Hepatocyte (in vitro differentiated cells): ENCODE data around the gene MRPS23. TPM values are rescaled to one million over a fixed set of nuclear protein-coding genes. Genes with fewer than 3 reads are reported as not detected.

Experiments used
- DNase-seq: peaks from one replicate; pipeline ENCODE4 v3.0.0-alpha.2; 2016; ENCODE audit warnings: low spot score
- H2AFZ ChIP-seq: fragments of 200-600 bp; sonication (generic); 2 replicates; pipeline ENCODE4 v1.6.0; 2016; ENCODE audit warnings: antibody characterized with exemption, mild to moderate bottlenecking
- H3K27ac ChIP-seq: fragments of 200-600 bp; sonication (generic); 2 replicates; pipeline ENCODE4 v1.5.1; 2016; ENCODE audit warnings: mild to moderate bottlenecking
- H3K27me3 ChIP-seq: fragments of 200-600 bp; sonication (generic); 2 replicates; pipeline ENCODE4 v1.6.1; 2016
- H3K36me3 ChIP-seq: fragments of 200-600 bp; sonication (generic); replicated peaks from 2 replicates; pipeline ENCODE4 v1.5.1; 2016; ENCODE audit warnings: low read depth; ENCODE audit not compliant: insufficient read depth
- H3K4me1 ChIP-seq: fragments of 200-600 bp; sonication (generic); 2 replicates; pipeline ENCODE4 v1.5.1; 2016; ENCODE audit warnings: mild to moderate bottlenecking, moderate library complexity; ENCODE audit not compliant: insufficient read depth
- H3K4me2 ChIP-seq: fragments of 200-600 bp; sonication (generic); 2 replicates; pipeline ENCODE4 v1.6.0; 2016
- H3K4me3 ChIP-seq: fragments of 200-600 bp; sonication (generic); 2 replicates; pipeline ENCODE4 v1.5.1; 2016; ENCODE audit warnings: mild to moderate bottlenecking
- H3K79me2 ChIP-seq: fragments of 200-600 bp; sonication (generic); 2 replicates; pipeline ENCODE4 v1.6.0; 2017; ENCODE audit warnings: mild to moderate bottlenecking
- H3K9me2 ChIP-seq: fragments of 200-600 bp; sonication (generic); replicated peaks from 2 replicates; pipeline ENCODE4 v1.6.0; 2017; ENCODE audit warnings: mild to moderate bottlenecking; ENCODE audit not compliant: insufficient read depth
- H3K9me3 ChIP-seq: fragments of 200-600 bp; sonication (generic); 2 replicates; pipeline ENCODE4 v1.5.1; 2016; ENCODE audit warnings: low read depth, mild to moderate bottlenecking
- H4K20me1 ChIP-seq: fragments of 200-600 bp; sonication (generic); 2 replicates; pipeline ENCODE4 v1.6.0; 2016; ENCODE audit warnings: mild to moderate bottlenecking; ENCODE audit not compliant: insufficient read depth, poor library complexity, severe bottlenecking
- CTCF ChIP-seq: fragments of 200-600 bp; sonication (generic); IDR thresholded peaks from 2 replicates; pipeline ENCODE4 v1.5.1; 2016; ENCODE audit warnings: antibody characterized with exemption, mild to moderate bottlenecking; ENCODE audit not compliant: poor library complexity
- EZH2 ChIP-seq: fragments of 200-600 bp; sonication (generic); IDR thresholded peaks from 2 replicates; pipeline ENCODE4 v1.6.1; 2016; ENCODE audit warnings: antibody characterized with exemption, mild to moderate bottlenecking, borderline replicate concordance
- EZH2phosphoT487 ChIP-seq: fragments of 200-600 bp; sonication (generic); IDR thresholded peaks from one replicate; pipeline ENCODE4 v1.6.1; 2018; ENCODE audit warnings: antibody characterized with exemption, mild to moderate bottlenecking, low read depth, moderate library complexity; ENCODE audit not compliant: unreplicated experiment, severe bottlenecking
- WGBS: methylation state at CpG from one replicate; pipeline ENCODE4 v1.1.6; 2016; ENCODE audit warnings: low lambda C conversion rate; ENCODE audit errors: missing lambda C conversion rate; 5-methylcytosine and 5-hydroxymethylcytosine counted together
- polyA plus RNA-seq: library from polyadenylated mRNA; unstranded; fragments of >200 nt; fragmentation: Nextera tagmentation; extraction: Ambion mirVana; gene quantifications from 2 replicates; pipeline ENCODE4 v1.2.1, GENCODE V29; 2016
- total RNA-seq: library from RNA; depleted of rRNA; stranded (reverse); fragments of >200 nt; gene quantifications from 2 replicates; pipeline ENCODE4 v1.2.3, GENCODE V29; 2014

Gene MRPS23
- total and polyA plus RNA-seq, 2 experiments from 2014 or later: 21.9 to 44.2 TPM

- Histone ChIP-seq H3K79me2 (no peaks in the 10 kb centered on the region), H3K4me1 (no peaks in the 10 kb centered on the region), H4K20me1 (no peaks in the 10 kb centered on the region), H3K9me3 (no peaks in the 10 kb centered on the region), H3K4me2 (no peak overlapping the region), H3K4me3 (no peak overlapping the region), H3K27ac (no peak overlapping the region), H3K9me2 (no peaks in the 10 kb centered on the region), H3K36me3 (no peaks in the 10 kb centered on the region), H2AFZ (no peak overlapping the region), H3K27me3 (no peaks in the 10 kb centered on the region)
- 78% methylated on average over 5 of the region's 5 CpGs for WGBS
- TF ChIP-seq EZH2 (no peak), CTCF (no peak), EZH2phosphoT487 (no peak)
- no peak for DNase-seq
Measured at GRCh38 chr17:57819867-57820266, 30.0 kb downstream of the MRPS23 start.

GRCh38 chr17:57819285-57819684 lies 30.6 kb downstream of the MRPS23 start:
- Histone ChIP-seq H3K4me2 (no peak overlapping the region), H3K27me3 (peaks cover 3% of the 10 kb centered on the region), H2AFZ (no peak overlapping the region), H3K27ac (no peak overlapping the region), H3K79me2 (no peaks in the 10 kb centered on the region), H3K9me2 (no peaks in the 10 kb centered on the region), H3K9me3 (no peaks in the 10 kb centered on the region), H3K36me3 (no peaks in the 10 kb centered on the region), H4K20me1 (no peaks in the 10 kb centered on the region), H3K4me1 (no peaks in the 10 kb centered on the region), H3K4me3 (no peak overlapping the region)
- TF ChIP-seq EZH2phosphoT487: no peak
- no peak for TF ChIP-seq CTCF
- no peak for TF ChIP-seq EZH2
- no peak for DNase-seq
- WGBS: 100% methylated on average over 2 of the region's 2 CpGs

GRCh38 chr17:57818066-57818465 lies 31.8 kb downstream of the MRPS23 start:
- H3K9me2 ChIP-seq: no peaks in the 10 kb centered on the region
- no peaks in the 10 kb centered on the region for H3K79me2 ChIP-seq
- WGBS: 83% methylated on average over 9 of the region's 9 CpGs
- no peak overlapping the region for H3K4me2 ChIP-seq
- no peak overlapping the region for H3K27ac ChIP-seq
- peaks cover 5% of the 10 kb centered on the region for H3K27me3 ChIP-seq
- TF ChIP-seq EZH2phosphoT487: no peak
- TF ChIP-seq EZH2: no peak
- no peaks in the 10 kb centered on the region for H3K4me1 ChIP-seq
- no peaks in the 10 kb centered on the region for H4K20me1 ChIP-seq
- no peaks in the 10 kb centered on the region for H3K9me3 ChIP-seq
- DNase-seq: no peak
- H3K4me3 ChIP-seq: no peak overlapping the region
- no peaks in the 10 kb centered on the region for H3K36me3 ChIP-seq
- H2AFZ ChIP-seq: no peak overlapping the region

GRCh38 chr17:57817299-57817698 lies 32.5 kb downstream of the MRPS23 start:
- 96% methylated on average over 4 of the region's 4 CpGs for WGBS
- no peaks in the 10 kb centered on the region for H4K20me1 ChIP-seq
- H3K9me3 ChIP-seq: no peaks in the 10 kb centered on the region
- H3K27ac ChIP-seq: no peak overlapping the region
- no peak overlapping the region for H2AFZ ChIP-seq
- H3K27me3 ChIP-seq: peaks cover 5% of the 10 kb centered on the region
- no peak overlapping the region for H3K4me3 ChIP-seq
- H3K79me2 ChIP-seq: no peaks in the 10 kb centered on the region
- H3K36me3 ChIP-seq: no peaks in the 10 kb centered on the region
- TF ChIP-seq EZH2: no peak
- no peak for TF ChIP-seq CTCF
- no peak for TF ChIP-seq EZH2phosphoT487
- H3K4me2 ChIP-seq: no peak overlapping the region
- no peak for DNase-seq
- no peaks in the 10 kb centered on the region for H3K4me1 ChIP-seq
- H3K9me2 ChIP-seq: no peaks in the 10 kb centered on the region
